ENCODE data around the gene MMP24. TPM values are rescaled to one million over a fixed set of nuclear protein-coding genes. Genes with fewer than 3 reads are reported as not detected.
"Not testable (repeated sequence)": the region's sequence is repeated elsewhere in the genome, so short reads cannot be mapped to it uniquely, and the experiment has no call there.

MMP24 gene
- total RNA-seq, 2 experiments from 2014 or later, result not detected

DNA sequence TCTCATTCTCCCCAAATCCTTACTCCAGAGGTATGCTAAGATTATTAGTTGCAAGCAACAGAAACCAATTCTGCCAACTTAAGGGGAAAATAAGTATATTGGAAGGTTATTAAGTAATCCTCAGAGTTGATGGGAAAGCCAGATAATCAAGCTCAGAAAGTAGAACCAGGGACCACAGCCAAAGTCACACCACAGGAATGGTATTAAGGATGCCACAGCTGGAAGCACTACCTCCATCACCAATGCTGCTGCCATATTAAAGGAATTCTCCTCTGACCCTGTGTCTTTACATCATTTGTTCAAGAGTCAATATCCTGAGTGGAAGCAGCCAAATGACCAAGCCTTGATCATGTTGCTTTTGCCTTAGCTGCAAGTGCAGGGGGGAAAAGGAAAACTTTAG, 44.8 kb upstream of the MMP24 start:
- H3K9me3 Mint-ChIP-seq, result no peaks in the 10 kb centered on the region

DNA sequence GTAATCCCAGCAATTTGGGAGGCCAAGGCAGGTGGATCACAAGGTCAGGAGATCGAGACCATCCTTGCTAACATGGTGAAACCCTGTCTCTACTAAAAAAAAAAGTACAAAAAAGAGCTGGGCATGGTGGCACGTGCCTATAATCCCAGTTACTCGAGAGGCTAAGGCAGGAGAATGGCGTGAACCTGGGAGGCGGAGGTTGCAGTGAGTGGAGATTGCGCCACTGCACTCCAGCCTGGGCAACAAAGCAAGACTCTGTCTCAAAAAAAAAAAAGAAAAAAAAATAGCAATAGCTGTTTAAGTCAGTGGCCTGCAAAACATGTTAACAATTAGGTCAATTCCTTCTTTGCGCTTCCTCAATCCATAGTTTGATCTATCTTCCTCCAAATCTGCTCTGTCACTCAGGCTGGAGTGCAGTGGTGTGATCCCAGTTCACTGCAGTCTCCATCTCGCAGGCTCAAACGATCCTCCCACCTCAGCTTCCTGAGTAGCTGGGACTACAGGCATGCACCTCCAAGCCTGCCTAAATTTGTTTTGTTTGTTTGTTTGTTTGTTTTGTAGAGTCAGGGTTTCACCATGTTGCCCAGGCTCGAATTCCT, 39.7 kb upstream of the MMP24 start:
- H3K4me3 ChIP-seq (ENCODE audit: low read length); POLR2A ChIA-PET; H3K36me3 ChIP-seq (ENCODE audit: insufficient read depth, low read length); H3K27ac Mint-ChIP-seq; H3K27me3 Mint-ChIP-seq; H3K4me1 ChIP-seq (ENCODE audit: insufficient read depth, low read length); CTCF ChIA-PET; H3K4me1 Mint-ChIP-seq (ENCODE audit: low read depth); intact Hi-C loops (cut with DNase I, micrococcal nuclease); H3K27ac ChIP-seq (ENCODE audit: low read depth in 1 of 2, low read length in 2 of 2); ATAC-seq (ENCODE audit: poor library complexity); H3K9me3 Mint-ChIP-seq; H3K4me3 Mint-ChIP-seq; H3K27me3 ChIP-seq (ENCODE audit: control insufficient read depth in 1 of 2, insufficient read depth in 2 of 2, low read length in 2 of 2); DNase-seq; H3K9me3 ChIP-seq (ENCODE audit: control insufficient read depth in 1 of 2, insufficient read depth in 1 of 2, low read length in 2 of 2): not testable (repeated sequence)
- H3K36me3 Mint-ChIP-seq (ENCODE audit: low read depth), result peaks cover 19% of the 10 kb centered on the region

More for the DNA sequence above, 44.8 kb upstream of the MMP24 start:
- Histone ChIP-seq H3K27me3 (ENCODE audit: control insufficient read depth in 1 of 2, insufficient read depth in 2 of 2, low read length in 2 of 2) (no peaks in the 10 kb centered on the region), H3K4me1 (ENCODE audit: insufficient read depth, low read length) (no peaks in the 10 kb centered on the region), H3K4me3 (ENCODE audit: low read length) (no peak overlapping the region), H3K36me3 (ENCODE audit: insufficient read depth, low read length) (no peaks in the 10 kb centered on the region), H3K9me3 (ENCODE audit: control insufficient read depth in 1 of 2, insufficient read depth in 1 of 2, low read length in 2 of 2) (no peaks in the 10 kb centered on the region), H3K27ac (ENCODE audit: low read depth in 1 of 2, low read length in 2 of 2) (no peak overlapping the region)
- CTCF ChIA-PET, result no interaction called here
- POLR2A ChIA-PET, result no interaction called here
- H3K27ac Mint-ChIP-seq, result no peak overlapping the region
- intact Hi-C loops (cut with DNase I, micrococcal nuclease), result no loop called here
- no peak overlapping the region for H3K4me3 Mint-ChIP-seq
- no peak for ATAC-seq (ENCODE audit: poor library complexity)
- H3K4me1 Mint-ChIP-seq (ENCODE audit: low read depth), result no peaks in the 10 kb centered on the region
- no peak for DNase-seq
- no peaks in the 10 kb centered on the region for H3K27me3 Mint-ChIP-seq
- H3K36me3 Mint-ChIP-seq (ENCODE audit: low read depth), result peaks cover 15% of the 10 kb centered on the region
- TF ChIP-seq, protein P1, sequence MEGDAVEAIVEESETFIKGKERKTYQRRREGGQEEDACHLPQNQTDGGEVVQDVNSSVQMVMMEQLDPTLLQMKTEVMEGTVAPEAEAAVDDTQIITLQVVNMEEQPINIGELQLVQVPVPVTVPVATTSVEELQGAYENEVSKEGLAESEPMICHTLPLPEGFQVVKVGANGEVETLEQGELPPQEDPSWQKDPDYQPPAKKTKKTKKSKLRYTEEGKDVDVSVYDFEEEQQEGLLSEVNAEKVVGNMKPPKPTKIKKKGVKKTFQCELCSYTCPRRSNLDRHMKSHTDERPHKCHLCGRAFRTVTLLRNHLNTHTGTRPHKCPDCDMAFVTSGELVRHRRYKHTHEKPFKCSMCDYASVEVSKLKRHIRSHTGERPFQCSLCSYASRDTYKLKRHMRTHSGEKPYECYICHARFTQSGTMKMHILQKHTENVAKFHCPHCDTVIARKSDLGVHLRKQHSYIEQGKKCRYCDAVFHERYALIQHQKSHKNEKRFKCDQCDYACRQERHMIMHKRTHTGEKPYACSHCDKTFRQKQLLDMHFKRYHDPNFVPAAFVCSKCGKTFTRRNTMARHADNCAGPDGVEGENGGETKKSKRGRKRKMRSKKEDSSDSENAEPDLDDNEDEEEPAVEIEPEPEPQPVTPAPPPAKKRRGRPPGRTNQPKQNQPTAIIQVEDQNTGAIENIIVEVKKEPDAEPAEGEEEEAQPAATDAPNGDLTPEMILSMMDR (IDR thresholded peaks at IDR 0.05), result no peak

DNA sequence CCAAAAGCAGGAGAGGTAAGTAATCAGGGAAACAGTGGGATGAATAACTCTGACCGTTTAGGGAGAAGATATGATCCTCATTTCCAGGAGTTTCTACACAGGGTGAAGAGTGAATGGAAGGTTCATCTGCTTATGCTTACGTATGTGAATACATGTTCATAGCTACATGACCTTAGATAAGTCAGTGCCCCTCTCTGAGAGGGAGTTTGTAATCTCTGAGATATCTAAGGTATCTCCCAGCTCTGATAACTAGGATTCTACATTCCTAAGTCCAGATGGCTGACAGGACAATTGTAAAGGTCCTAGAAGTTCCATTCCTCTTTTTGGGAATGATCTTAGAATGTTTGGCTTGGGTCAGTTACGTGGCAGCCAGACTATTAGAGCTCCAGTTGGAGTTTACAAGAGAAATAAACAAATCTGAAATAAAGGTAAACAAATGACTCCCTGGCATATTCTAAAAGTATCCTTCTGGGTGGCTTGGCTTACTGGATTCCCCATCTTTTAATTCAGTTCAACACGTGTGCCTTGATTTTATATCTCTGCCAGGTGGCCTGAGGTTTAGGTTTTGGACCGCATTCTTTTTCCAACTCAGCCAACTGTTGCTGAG, 38.8 kb upstream of the MMP24 start:
- DNase-seq, result no peak
- no peak overlapping the region for H3K4me3 Mint-ChIP-seq
- no peaks in the 10 kb centered on the region for H3K36me3 ChIP-seq (ENCODE audit: insufficient read depth, low read length)
- H3K27ac ChIP-seq (ENCODE audit: low read depth in 1 of 2, low read length in 2 of 2), result no peak overlapping the region
- no peaks in the 10 kb centered on the region for H3K27me3 Mint-ChIP-seq
- peaks cover 20% of the 10 kb centered on the region for H3K36me3 Mint-ChIP-seq (ENCODE audit: low read depth)
- H3K4me1 ChIP-seq (ENCODE audit: insufficient read depth, low read length), result no peaks in the 10 kb centered on the region
- H3K9me3 Mint-ChIP-seq, result no peaks in the 10 kb centered on the region
- no peak overlapping the region for H3K4me3 ChIP-seq (ENCODE audit: low read length)
- ChIA-PET CTCF (no interaction called here), POLR2A (no interaction called here)
- H3K4me1 Mint-ChIP-seq (ENCODE audit: low read depth), result no peaks in the 10 kb centered on the region
- ATAC-seq (ENCODE audit: poor library complexity), result no peak
- H3K27me3 ChIP-seq (ENCODE audit: control insufficient read depth in 1 of 2, insufficient read depth in 2 of 2, low read length in 2 of 2), result no peaks in the 10 kb centered on the region
- TF ChIP-seq, protein P1 (IDR thresholded peaks at IDR 0.05), result no peak
- H3K9me3 ChIP-seq (ENCODE audit: control insufficient read depth in 1 of 2, insufficient read depth in 1 of 2, low read length in 2 of 2), result no peaks in the 10 kb centered on the region
- H3K27ac Mint-ChIP-seq, result no peak overlapping the region
- intact Hi-C loops (cut with DNase I, micrococcal nuclease), result no loop called here

DNA sequence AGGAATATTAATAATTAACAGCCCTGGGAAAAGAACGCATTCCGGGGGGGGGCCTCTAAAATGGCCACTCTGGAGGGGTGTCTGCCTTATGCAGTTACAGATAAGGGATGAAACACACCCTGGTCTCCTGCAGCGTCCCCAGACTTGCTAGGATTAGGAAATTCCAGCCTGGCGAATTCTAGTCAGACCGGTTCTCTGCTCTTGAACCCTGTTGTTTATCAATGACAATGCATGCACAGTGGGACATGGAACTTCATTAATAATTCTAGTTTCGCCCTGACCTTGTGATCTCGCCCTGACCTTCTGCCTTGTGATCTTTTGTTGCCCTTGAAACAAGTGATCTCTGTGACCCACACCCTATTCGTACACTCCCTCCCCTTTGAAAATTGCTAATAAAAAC, 37.3 kb upstream of the MMP24 start:
- DNase-seq; H3K27ac Mint-ChIP-seq; H3K27me3 Mint-ChIP-seq; ATAC-seq (ENCODE audit: poor library complexity); H3K9me3 Mint-ChIP-seq; H3K27ac ChIP-seq (ENCODE audit: low read depth in 1 of 2, low read length in 2 of 2); H3K9me3 ChIP-seq (ENCODE audit: control insufficient read depth in 1 of 2, insufficient read depth in 1 of 2, low read length in 2 of 2); H3K4me1 Mint-ChIP-seq (ENCODE audit: low read depth); H3K27me3 ChIP-seq (ENCODE audit: control insufficient read depth in 1 of 2, insufficient read depth in 2 of 2, low read length in 2 of 2); H3K4me3 ChIP-seq (ENCODE audit: low read length); POLR2A ChIA-PET; H3K4me3 Mint-ChIP-seq; H3K4me1 ChIP-seq (ENCODE audit: insufficient read depth, low read length); CTCF ChIA-PET; H3K36me3 ChIP-seq (ENCODE audit: insufficient read depth, low read length); intact Hi-C loops (cut with DNase I, micrococcal nuclease): not testable (repeated sequence)
- H3K36me3 Mint-ChIP-seq (ENCODE audit: low read depth), result peaks cover 25% of the 10 kb centered on the region

Measured in CD4-positive, alpha-beta T cell (primary cell).